ENCODE data around the gene ZC3H7A.

DNA sequence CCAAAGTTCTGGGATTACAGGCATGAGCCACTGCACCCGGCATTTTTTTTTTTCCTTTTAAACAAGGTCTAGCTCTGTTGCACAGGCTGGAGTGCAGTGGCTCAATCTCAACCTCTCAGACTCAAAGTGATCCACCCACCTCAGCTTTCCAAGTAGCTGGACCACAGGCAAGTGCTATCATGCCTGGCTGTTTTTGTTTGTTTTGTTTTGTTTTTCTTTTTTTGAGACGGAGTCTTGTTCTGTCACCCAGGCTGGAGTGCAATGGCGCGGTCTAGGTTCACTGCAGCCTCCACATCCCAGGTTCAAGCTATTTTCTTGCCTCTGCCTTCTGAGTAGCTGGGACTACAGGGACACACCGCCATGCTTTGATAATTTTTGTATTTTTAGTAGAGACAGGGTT is 19.1 kb upstream of the ZC3H7A start:
- no peak for TF ChIP-seq GATA2 (IDR thresholded peaks at IDR 0.05; ENCODE audit: low read depth, low read length)
- no peak for TF ChIP-seq GATA3 (IDR thresholded peaks at IDR 0.05; ENCODE audit: low read depth, low read length)

Data from SH-SY5Y (cell line).